ENCODE data around the gene NIPBL. TPM values are rescaled to one million over a fixed set of nuclear protein-coding genes. Genes with fewer than 3 reads are reported as not detected.

The NIPBL gene
- total and polyA plus RNA-seq, 2 donors (not counting 1 experiment from before 2014, with no cell fraction given): 30.8 to 34.2 TPM

GRCh38 chr5:37063739-37064138 is 187.2 kb downstream of the NIPBL start:
- Histone ChIP-seq H3K27me3 (ENCODE audit: control insufficient read depth, insufficient read depth, low read length) (no peaks in the 10 kb centered on the region), H3K27ac (ENCODE audit: insufficient read depth, low read length) (no peak overlapping the region), H3K9ac (ENCODE audit: insufficient read depth, low read length) (no peak overlapping the region), H3K79me2 (ENCODE audit: control insufficient read depth, insufficient read depth, low read length) (no peaks in the 10 kb centered on the region), H3K36me3 (ENCODE audit: control insufficient read depth, insufficient read depth, low read length) (peaks cover 5% of the 10 kb centered on the region), H3K4me3 (replicated peaks in 1 of 4; ENCODE audit: control extremely low read depth in 1 of 4, insufficient read depth in 1 of 4, low read depth in 3 of 4, low read length in 4 of 4) (no peak overlapping the region), H3K4me1 (ENCODE audit: control insufficient read depth, extremely low read depth, insufficient read depth, low read length) (no peaks in the 10 kb centered on the region), H3K4me2 (ENCODE audit: extremely low read depth, insufficient read depth, low read length) (no peak overlapping the region), H4K20me1 (ENCODE audit: control insufficient read depth, extremely low read depth, insufficient read depth, low read length) (no peaks in the 10 kb centered on the region), H2AFZ (ENCODE audit: low read length) (no peak overlapping the region), H3K9me3 (ENCODE audit: control insufficient read depth, insufficient read depth, low read depth, low read length) (no peaks in the 10 kb centered on the region)
- DNase-seq (ENCODE audit: low read depth in 2 of 2): no peak
- no peak for TF ChIP-seq EZH2 (IDR thresholded peaks at IDR 0.05; ENCODE audit: low read length, missing control alignments)
- no peak for TF ChIP-seq CTCF (conservative IDR thresholded peaks at IDR 0.05 in 1 of 2, IDR thresholded peaks at IDR 0.05 in 1 of 2; ENCODE audit: low read depth in 1 of 2, low read length in 2 of 2)

- H3K9ac ChIP-seq (ENCODE audit: insufficient read depth, low read length): no peak overlapping the region
- no peaks in the 10 kb centered on the region for H3K9me3 ChIP-seq (ENCODE audit: control insufficient read depth, insufficient read depth, low read depth, low read length)
- no peak for DNase-seq (ENCODE audit: low read depth in 2 of 2)
- no peaks in the 10 kb centered on the region for H3K79me2 ChIP-seq (ENCODE audit: control insufficient read depth, insufficient read depth, low read length)
- no peaks in the 10 kb centered on the region for H3K4me1 ChIP-seq (ENCODE audit: control insufficient read depth, extremely low read depth, insufficient read depth, low read length)
- H4K20me1 ChIP-seq (ENCODE audit: control insufficient read depth, extremely low read depth, insufficient read depth, low read length): no peaks in the 10 kb centered on the region
- no peaks in the 10 kb centered on the region for H3K27me3 ChIP-seq (ENCODE audit: control insufficient read depth, insufficient read depth, low read length)
- H3K36me3 ChIP-seq (ENCODE audit: control insufficient read depth, insufficient read depth, low read length): peaks cover 5% of the 10 kb centered on the region
- TF ChIP-seq EZH2 (IDR thresholded peaks at IDR 0.05; ENCODE audit: low read length, missing control alignments) (no peak), CTCF (conservative IDR thresholded peaks at IDR 0.05 in 1 of 2, IDR thresholded peaks at IDR 0.05 in 1 of 2; ENCODE audit: low read depth in 1 of 2, low read length in 2 of 2) (no peak)
- H3K4me3 ChIP-seq (replicated peaks in 1 of 4; ENCODE audit: control extremely low read depth in 1 of 4, insufficient read depth in 1 of 4, low read depth in 3 of 4, low read length in 4 of 4): no peak overlapping the region
- no peak overlapping the region for H2AFZ ChIP-seq (ENCODE audit: low read length)
- H3K27ac ChIP-seq (ENCODE audit: insufficient read depth, low read length): no peak overlapping the region
- H3K4me2 ChIP-seq (ENCODE audit: extremely low read depth, insufficient read depth, low read length): no peak overlapping the region
Measured at GRCh38 chr5:37064442-37064841, 187.9 kb downstream of the NIPBL start.

GRCh38 chr5:37071487-37071886 is 194.9 kb downstream of the NIPBL start:
- no peaks in the 10 kb centered on the region for H3K27me3 ChIP-seq (ENCODE audit: control insufficient read depth, insufficient read depth, low read length)
- no peaks in the 10 kb centered on the region for H4K20me1 ChIP-seq (ENCODE audit: control insufficient read depth, extremely low read depth, insufficient read depth, low read length)
- no peak for DNase-seq (ENCODE audit: low read depth in 2 of 2)
- H3K9ac ChIP-seq (ENCODE audit: insufficient read depth, low read length): no peak overlapping the region
- no peak overlapping the region for H3K4me3 ChIP-seq (replicated peaks in 1 of 4; ENCODE audit: control extremely low read depth in 1 of 4, insufficient read depth in 1 of 4, low read depth in 3 of 4, low read length in 4 of 4)
- no peak overlapping the region for H3K27ac ChIP-seq (ENCODE audit: insufficient read depth, low read length)
- H3K79me2 ChIP-seq (ENCODE audit: control insufficient read depth, insufficient read depth, low read length): no peaks in the 10 kb centered on the region
- TF ChIP-seq EZH2 (IDR thresholded peaks at IDR 0.05; ENCODE audit: low read length, missing control alignments) (no peak), CTCF (conservative IDR thresholded peaks at IDR 0.05 in 1 of 2, IDR thresholded peaks at IDR 0.05 in 1 of 2; ENCODE audit: low read depth in 1 of 2, low read length in 2 of 2) (no peak)
- no peaks in the 10 kb centered on the region for H3K36me3 ChIP-seq (ENCODE audit: control insufficient read depth, insufficient read depth, low read length)
- no peak overlapping the region for H3K4me2 ChIP-seq (ENCODE audit: extremely low read depth, insufficient read depth, low read length)
- no peak overlapping the region for H2AFZ ChIP-seq (ENCODE audit: low read length)
- H3K9me3 ChIP-seq (ENCODE audit: control insufficient read depth, insufficient read depth, low read depth, low read length): no peaks in the 10 kb centered on the region
- H3K4me1 ChIP-seq (ENCODE audit: control insufficient read depth, extremely low read depth, insufficient read depth, low read length): no peaks in the 10 kb centered on the region
